ENCODE measurements around the gene KPNB1. TPM values are rescaled to one million over a fixed set of nuclear protein-coding genes. Genes with fewer than 3 reads are reported as not detected.

The KPNB1 gene
- polyA plus RNA-seq, 3 donors = 5.8 to 83.3 (median 13.2) TPM

GRCh38 chr17:47718634-47719405 lies 69.1 kb downstream of the KPNB1 start:
- Mint-ChIP-seq H3K36me3 (no peaks in the 10 kb centered on the region), H3K27me3 (ENCODE audit: low read depth in 3 of 3) (peaks cover 59 to 68% (median 65%) of the 10 kb centered on the region in 3 donors), H3K9me3 (peaks cover 0 to 5% (median 0%) of the 10 kb centered on the region in 7 donors), H3K27ac (peak overlapping the region in 1 of 7 donors; percentile 27), H3K4me1 (peaks cover 22% of the 10 kb centered on the region), H3K4me3 (peak overlapping the region in 1 of 2 donors; percentile 79)
- no peaks in the 10 kb centered on the region for H3K36me3 ChIP-seq (replicated peaks in 1 of 2; ENCODE audit: control insufficient read depth in 1 of 2, insufficient read depth in 2 of 2, low read length in 2 of 2)
- no peak for DNase-seq
- H3K9me3 ChIP-seq (replicated peaks in 1 of 2; ENCODE audit: control insufficient read depth in 1 of 2, insufficient read depth in 1 of 2, low read length in 2 of 2) = no peaks in the 10 kb centered on the region
- no peaks in the 10 kb centered on the region for H4K20me1 ChIP-seq (ENCODE audit: insufficient read depth, low read length)
- H3K4me1 ChIP-seq (ENCODE audit: control insufficient read depth in 1 of 2, insufficient read depth in 2 of 2, low read length in 2 of 2) = peaks cover 5 to 8% of the 10 kb centered on the region in 2 donors
- intact Hi-C loops (cut with micrococcal nuclease) = no loop called here
- no peaks in the 10 kb centered on the region for H3K79me2 ChIP-seq (ENCODE audit: insufficient read depth, low read length)
- H3K9ac ChIP-seq (ENCODE audit: insufficient read depth, low read length, poor library complexity, severe bottlenecking) = no peak overlapping the region
- no peak overlapping the region for H2AFZ ChIP-seq (ENCODE audit: insufficient read depth, low read depth, low read length, poor library complexity, severe bottlenecking)
- H3K4me2 ChIP-seq (replicated peaks; ENCODE audit: extremely low read depth, low read length, poor library complexity, severe bottlenecking) = no peak overlapping the region
- H3K27ac ChIP-seq (ENCODE audit: low read depth in 1 of 2, low read length in 2 of 2) = no peak overlapping the region
- no peak for TF ChIP-seq CTCF (IDR thresholded peaks at IDR 0.05)
- WGBS (ENCODE audit: insufficient coverage) = 7% methylated on average over 3 of the region's 8 CpGs
- peaks cover 23 to 53% of the 10 kb centered on the region in 2 donors for H3K27me3 ChIP-seq (ENCODE audit: control insufficient read depth in 2 of 2, insufficient read depth in 2 of 2, low read length in 2 of 2)
- no peak overlapping the region for H3K4me3 ChIP-seq (replicated peaks in 1 of 3; ENCODE audit: low read depth in 2 of 3, low read length in 3 of 3)

- no peak overlapping the region for H3K9ac ChIP-seq (ENCODE audit: insufficient read depth, low read length, poor library complexity, severe bottlenecking)
- peak overlapping the region in 1 of 2 donors; percentile 79 for H3K4me3 Mint-ChIP-seq
- no peaks in the 10 kb centered on the region for H3K36me3 ChIP-seq (replicated peaks in 1 of 2; ENCODE audit: control insufficient read depth in 1 of 2, insufficient read depth in 2 of 2, low read length in 2 of 2)
- H3K27ac ChIP-seq (ENCODE audit: low read depth in 1 of 2, low read length in 2 of 2) = no peak overlapping the region
- DNase-seq = peak in 2 of 3 donors; percentile 9 to 54
- WGBS (ENCODE audit: insufficient coverage) = 9% methylated on average over 8 of the region's 9 CpGs
- H3K9me3 ChIP-seq (replicated peaks in 1 of 2; ENCODE audit: control insufficient read depth in 1 of 2, insufficient read depth in 1 of 2, low read length in 2 of 2) = no peaks in the 10 kb centered on the region
- H3K27me3 Mint-ChIP-seq (ENCODE audit: low read depth in 3 of 3) = peaks cover 62 to 70% (median 65%) of the 10 kb centered on the region in 3 donors
- H3K4me2 ChIP-seq (replicated peaks; ENCODE audit: extremely low read depth, low read length, poor library complexity, severe bottlenecking) = no peak overlapping the region
- TF ChIP-seq CTCF (IDR thresholded peaks at IDR 0.05) = no peak
- no peaks in the 10 kb centered on the region for H3K36me3 Mint-ChIP-seq
- intact Hi-C loops (cut with micrococcal nuclease) = no loop called here
- H2AFZ ChIP-seq (ENCODE audit: insufficient read depth, low read depth, low read length, poor library complexity, severe bottlenecking) = no peak overlapping the region
- H3K27ac Mint-ChIP-seq = no peak overlapping the region
- no peak overlapping the region for H3K4me3 ChIP-seq (replicated peaks in 1 of 3; ENCODE audit: low read depth in 2 of 3, low read length in 3 of 3)
- H3K79me2 ChIP-seq (ENCODE audit: insufficient read depth, low read length) = no peaks in the 10 kb centered on the region
- peaks cover 5 to 8% of the 10 kb centered on the region in 2 donors for H3K4me1 ChIP-seq (ENCODE audit: control insufficient read depth in 1 of 2, insufficient read depth in 2 of 2, low read length in 2 of 2)
- H3K9me3 Mint-ChIP-seq = peaks cover 0 to 5% (median 0%) of the 10 kb centered on the region in 7 donors
- no peaks in the 10 kb centered on the region for H4K20me1 ChIP-seq (ENCODE audit: insufficient read depth, low read length)
- peaks cover 22% of the 10 kb centered on the region for H3K4me1 Mint-ChIP-seq
- H3K27me3 ChIP-seq (ENCODE audit: control insufficient read depth in 2 of 2, insufficient read depth in 2 of 2, low read length in 2 of 2) = peaks cover 23 to 56% of the 10 kb centered on the region in 2 donors
Observed at GRCh38 chr17:47719411-47720152, 69.9 kb downstream of the KPNB1 start.

Measured in CD14-positive monocyte (primary cell).